Measurements from ENCODE around the gene EIF2A.

DNA sequence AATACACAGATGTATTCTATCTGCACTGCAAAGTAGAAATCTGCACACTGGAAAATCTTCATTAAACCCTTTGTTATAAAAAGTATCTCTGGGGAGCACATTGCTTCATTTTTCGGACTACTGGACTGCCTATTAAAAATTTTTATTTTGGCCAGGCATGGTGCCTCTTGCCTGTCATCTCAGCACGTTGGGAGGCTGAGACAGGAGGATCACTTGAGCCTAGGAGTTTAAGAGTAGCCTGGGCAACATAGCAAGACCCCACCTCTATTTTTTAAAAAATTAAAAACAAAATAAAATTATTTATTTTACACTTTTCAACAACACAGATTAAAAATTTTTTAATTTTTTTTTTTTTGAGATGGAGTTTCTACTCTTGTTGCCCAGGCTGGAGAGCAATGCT is 6.3 kb upstream of the EIF2A start:
- TF ChIP-seq, protein P1, sequence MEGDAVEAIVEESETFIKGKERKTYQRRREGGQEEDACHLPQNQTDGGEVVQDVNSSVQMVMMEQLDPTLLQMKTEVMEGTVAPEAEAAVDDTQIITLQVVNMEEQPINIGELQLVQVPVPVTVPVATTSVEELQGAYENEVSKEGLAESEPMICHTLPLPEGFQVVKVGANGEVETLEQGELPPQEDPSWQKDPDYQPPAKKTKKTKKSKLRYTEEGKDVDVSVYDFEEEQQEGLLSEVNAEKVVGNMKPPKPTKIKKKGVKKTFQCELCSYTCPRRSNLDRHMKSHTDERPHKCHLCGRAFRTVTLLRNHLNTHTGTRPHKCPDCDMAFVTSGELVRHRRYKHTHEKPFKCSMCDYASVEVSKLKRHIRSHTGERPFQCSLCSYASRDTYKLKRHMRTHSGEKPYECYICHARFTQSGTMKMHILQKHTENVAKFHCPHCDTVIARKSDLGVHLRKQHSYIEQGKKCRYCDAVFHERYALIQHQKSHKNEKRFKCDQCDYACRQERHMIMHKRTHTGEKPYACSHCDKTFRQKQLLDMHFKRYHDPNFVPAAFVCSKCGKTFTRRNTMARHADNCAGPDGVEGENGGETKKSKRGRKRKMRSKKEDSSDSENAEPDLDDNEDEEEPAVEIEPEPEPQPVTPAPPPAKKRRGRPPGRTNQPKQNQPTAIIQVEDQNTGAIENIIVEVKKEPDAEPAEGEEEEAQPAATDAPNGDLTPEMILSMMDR (IDR thresholded peaks at IDR 0.05): no peak
- no peak for TF ChIP-seq POLR2A (IDR thresholded peaks at IDR 0.05)
